B cell (primary cell): ENCODE data around the gene C2CD3. TPM values are rescaled to one million over a fixed set of nuclear protein-coding genes. Genes with fewer than 3 reads are reported as not detected.

Experiments
- ATAC-seq: fragments of 200-7000 bp; cut with Tn5 transposase; one replicate; pipeline ENCODE4 v1.10.0; 2021; ENCODE audit warnings: low read depth, mild to moderate bottlenecking, moderate number of reproducible peaks, moderate library complexity
- CTCF ChIA-PET: fragments of 350-600 bp; sonication (Branson Sonifier 250); formaldehyde crosslinking; loops from one replicate; lab custom pipeline; 2021; ENCODE audit warnings: antibody characterized with exemption, inconsistent platforms; lab: Charles Lee
- POLR2A ChIA-PET: fragments of 350-600 bp; sonication (Branson Sonifier 250); formaldehyde crosslinking; loops from one replicate; lab custom pipeline; 2021; ENCODE audit warnings: antibody characterized with exemption; lab: Charles Lee
- DNase-seq: peaks from one replicate; pipeline ENCODE4 v3.0.0; 2013
- H2AFZ ChIP-seq: 2 replicates; pipeline ENCODE4 v1.6.1; 2012; ENCODE audit warnings: mild to moderate bottlenecking, low read depth, low read length; ENCODE audit not compliant: insufficient read depth, poor library complexity, severe bottlenecking
- H3K27ac ChIP-seq, 2 donors: 1 replicate in 1 of 2; 2 replicates in 1 of 2; pipeline ENCODE4 v1.5.1; 2012 to 2013; ENCODE audit warnings: low read length in 2 of 2, mild to moderate bottlenecking in 2 of 2, moderate library complexity in 1 of 2
- H3K27me3 ChIP-seq, 4 experiments: fragments of 200-600 bp in 1 of 4; sonication (generic) in 1 of 4; replicated peaks in 1 of 4; 1 replicate in 2 of 4; 2 replicates in 2 of 4; pipeline versions ENCODE4 v1.6.1 to v1.7.0; 2013 to 2016; ENCODE audit warnings: low read length in 3 of 4, mild to moderate bottlenecking in 2 of 4, mixed read lengths in 1 of 4, moderate library complexity in 1 of 4; ENCODE audit not compliant: insufficient read depth in 4 of 4, control insufficient read depth in 3 of 4; ENCODE audit errors: control extremely low read depth in 1 of 4
- H3K36me3 ChIP-seq, 2 experiments: replicated peaks in 1 of 2; 1 replicate in 1 of 2; 2 replicates in 1 of 2; pipeline versions ENCODE4 v1.6.1 to v1.7.1; 2013; ENCODE audit warnings: low read length in 1 of 2; ENCODE audit not compliant: insufficient read depth in 2 of 2, control insufficient read depth in 1 of 2; ENCODE audit errors: control extremely low read depth in 1 of 2, extremely low read depth in 1 of 2
- H3K4me1 ChIP-seq, 2 donors: fragments of 200-600 bp in 1 of 2; sonication (generic) in 1 of 2; 1 replicate in 1 of 2; 2 replicates in 1 of 2; pipeline versions ENCODE4 v1.5.1 to v1.6.1; 2013 to 2017; ENCODE audit warnings: low read length in 2 of 2; ENCODE audit not compliant: control insufficient read depth in 2 of 2, insufficient read depth in 2 of 2
- H3K4me2 ChIP-seq: replicated peaks from 2 replicates; pipeline ENCODE3; 2012; ENCODE audit warnings: mild to moderate bottlenecking, low read depth, low read length; ENCODE audit not compliant: poor library complexity, severe bottlenecking
- H3K4me3 ChIP-seq, 5 experiments: fragments of 200-600 bp in 1 of 5; sonication (generic) in 1 of 5; 1 replicate in 3 of 5; 2 replicates in 2 of 5; pipeline versions ENCODE4 v1.5.1 to v1.7.0; 2011 to 2016; ENCODE audit warnings: low read length in 4 of 5, mild to moderate bottlenecking in 4 of 5, low read depth in 2 of 5, control low read depth in 1 of 5, moderate library complexity in 1 of 5; ENCODE audit not compliant: insufficient read depth in 1 of 5; ENCODE audit errors: control extremely low read depth in 1 of 5, extremely low read depth in 1 of 5
- H3K79me2 ChIP-seq: fragments of 200-600 bp; sonication (generic); one replicate; pipeline ENCODE4 v1.6.0; 2016; ENCODE audit warnings: low read length; ENCODE audit not compliant: control insufficient read depth, insufficient read depth
- H3K9ac ChIP-seq: fragments of 200-600 bp; sonication (generic); 2 replicates; pipeline ENCODE4 v1.6.1; 2017; ENCODE audit warnings: mild to moderate bottlenecking, low read length, moderate library complexity
- H3K9me3 ChIP-seq, 3 donors: one replicate each; pipeline versions ENCODE4 v1.6.1 to v1.7.1; 2013; ENCODE audit warnings: low read length in 2 of 3; ENCODE audit not compliant: control insufficient read depth in 2 of 3, insufficient read depth in 1 of 3; ENCODE audit errors: control extremely low read depth in 1 of 3
- H4K20me1 ChIP-seq: 2 replicates; pipeline ENCODE4 v1.6.0; 2012; ENCODE audit warnings: mild to moderate bottlenecking, low read length; ENCODE audit not compliant: insufficient read depth, control insufficient read depth, poor library complexity, severe bottlenecking
- H3K27ac Mint-ChIP-seq: one replicate; pipeline ENCODE4 v1.8.0; 2021; ENCODE audit warnings: mixed read lengths
- H3K27me3 Mint-ChIP-seq: one replicate; pipeline ENCODE4 v1.8.0; 2021; ENCODE audit warnings: mixed read lengths
- H3K4me1 Mint-ChIP-seq: one replicate; pipeline ENCODE4 v1.8.0; 2021; ENCODE audit warnings: mixed read lengths
- H3K4me3 Mint-ChIP-seq: one replicate; pipeline ENCODE4 v1.8.0; 2021; ENCODE audit warnings: mixed read lengths
- H3K9me3 Mint-ChIP-seq: one replicate; pipeline ENCODE4 v1.8.0; 2022; ENCODE audit warnings: mixed read lengths; ENCODE audit not compliant: insufficient read depth
- EZH2 ChIP-seq: IDR thresholded peaks from 2 replicates; pipeline ENCODE4 v1.6.1; 2012; ENCODE audit warnings: borderline replicate concordance, low read depth, mild to moderate bottlenecking, moderate library complexity, low read length; ENCODE audit not compliant: insufficient read depth, poor library complexity, severe bottlenecking
- WGBS: methylation state at CpG from one replicate; pipeline ENCODE4 v1.1.5; 2013; ENCODE audit warnings: missing lambda C conversion rate; ENCODE audit not compliant: insufficient coverage; 5-methylcytosine and 5-hydroxymethylcytosine counted together
- intact Hi-C: fragments of 100-400 bp; cut with micrococcal nuclease; formaldehyde crosslinking; loops from one replicate; pipeline ENCODE4 v1.10.0; 2022
- polyA plus RNA-seq: library from polyadenylated mRNA; depleted of rRNA; stranded (reverse); fragments of >200 nt; gene quantifications from 2 replicates; pipeline ENCODE4 v1.2.3, GENCODE V29; 2012
- total RNA-seq, 2 donors: library from RNA; stranded (reverse); fragments of 120-200 nt in 1 of 2; gene quantifications; 1 replicate in 1 of 2; 2 replicates in 1 of 2; pipeline versions ENCODE4 v1.2.3 to v1.2.4, GENCODE V29; 2013 to 2022
- TF ChIP-seq, protein P1 (sequence below): fragments of 200-600 bp; IDR thresholded peaks from one replicate; pipeline ENCODE4 v1.8.0; 2022; ENCODE audit warnings: antibody characterized with exemption, mild to moderate bottlenecking

C2CD3 gene
- total and polyA plus RNA-seq, 2 donors (not counting 1 experiment from before 2014, with no cell fraction given), result 19.8 to 69.0 TPM

DNA sequence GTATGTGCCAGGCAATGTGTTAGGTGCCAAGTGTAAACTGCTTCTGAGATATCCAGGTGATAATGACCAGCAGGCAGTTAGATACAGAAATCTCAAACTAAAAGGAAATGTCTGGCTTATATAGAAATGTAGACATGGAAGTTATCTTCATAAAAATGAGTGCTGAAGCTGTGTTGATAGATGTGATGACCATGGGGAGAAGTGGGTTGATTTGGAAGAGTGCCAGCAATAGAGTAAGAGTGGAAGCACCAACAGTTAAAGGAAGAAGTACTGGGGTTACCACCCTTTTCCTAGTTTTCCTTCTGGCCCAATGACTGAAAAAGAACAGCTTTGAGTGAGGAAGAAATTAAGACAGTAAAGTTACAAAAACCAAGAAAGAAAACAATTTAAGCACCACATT, 68.5 kb downstream of the C2CD3 start:
- no peak overlapping the region for H3K4me2 ChIP-seq
- H3K9me3 Mint-ChIP-seq, result no peaks in the 10 kb centered on the region
- TF ChIP-seq EZH2, result no peak
- TF ChIP-seq, protein P1, sequence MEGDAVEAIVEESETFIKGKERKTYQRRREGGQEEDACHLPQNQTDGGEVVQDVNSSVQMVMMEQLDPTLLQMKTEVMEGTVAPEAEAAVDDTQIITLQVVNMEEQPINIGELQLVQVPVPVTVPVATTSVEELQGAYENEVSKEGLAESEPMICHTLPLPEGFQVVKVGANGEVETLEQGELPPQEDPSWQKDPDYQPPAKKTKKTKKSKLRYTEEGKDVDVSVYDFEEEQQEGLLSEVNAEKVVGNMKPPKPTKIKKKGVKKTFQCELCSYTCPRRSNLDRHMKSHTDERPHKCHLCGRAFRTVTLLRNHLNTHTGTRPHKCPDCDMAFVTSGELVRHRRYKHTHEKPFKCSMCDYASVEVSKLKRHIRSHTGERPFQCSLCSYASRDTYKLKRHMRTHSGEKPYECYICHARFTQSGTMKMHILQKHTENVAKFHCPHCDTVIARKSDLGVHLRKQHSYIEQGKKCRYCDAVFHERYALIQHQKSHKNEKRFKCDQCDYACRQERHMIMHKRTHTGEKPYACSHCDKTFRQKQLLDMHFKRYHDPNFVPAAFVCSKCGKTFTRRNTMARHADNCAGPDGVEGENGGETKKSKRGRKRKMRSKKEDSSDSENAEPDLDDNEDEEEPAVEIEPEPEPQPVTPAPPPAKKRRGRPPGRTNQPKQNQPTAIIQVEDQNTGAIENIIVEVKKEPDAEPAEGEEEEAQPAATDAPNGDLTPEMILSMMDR, result no peak
- H3K27ac Mint-ChIP-seq, result no peak overlapping the region
- intact Hi-C loops, result no loop called here
- H3K4me1 Mint-ChIP-seq, result peaks cover 7% of the 10 kb centered on the region
- H3K4me3 ChIP-seq, result no peak overlapping the region
- peaks cover 13 to 62% of the 10 kb centered on the region in 2 experiments for H3K36me3 ChIP-seq
- no peak overlapping the region for H3K4me3 Mint-ChIP-seq
- DNase-seq (no peak), ATAC-seq (no peak)
- no peaks in the 10 kb centered on the region for H3K9me3 ChIP-seq
- POLR2A ChIA-PET, result no interaction called here
- H2AFZ ChIP-seq, result no peak overlapping the region
- no peak overlapping the region for H3K9ac ChIP-seq
- H3K4me1 ChIP-seq, result peaks cover 0 to 3% of the 10 kb centered on the region in 2 donors
- H4K20me1 ChIP-seq, result no peaks in the 10 kb centered on the region
- H3K27me3 ChIP-seq, result no peaks in the 10 kb centered on the region
- no peaks in the 10 kb centered on the region for H3K27me3 Mint-ChIP-seq
- H3K27ac ChIP-seq, result no peak overlapping the region
- H3K79me2 ChIP-seq, result no peaks in the 10 kb centered on the region
- CTCF ChIA-PET, result interaction anchor here (0.6 kb wide), 1 partner anchor 438 kb away, joined by 3 read pairs; no protein-coding TSS in a partner anchor

DNA sequence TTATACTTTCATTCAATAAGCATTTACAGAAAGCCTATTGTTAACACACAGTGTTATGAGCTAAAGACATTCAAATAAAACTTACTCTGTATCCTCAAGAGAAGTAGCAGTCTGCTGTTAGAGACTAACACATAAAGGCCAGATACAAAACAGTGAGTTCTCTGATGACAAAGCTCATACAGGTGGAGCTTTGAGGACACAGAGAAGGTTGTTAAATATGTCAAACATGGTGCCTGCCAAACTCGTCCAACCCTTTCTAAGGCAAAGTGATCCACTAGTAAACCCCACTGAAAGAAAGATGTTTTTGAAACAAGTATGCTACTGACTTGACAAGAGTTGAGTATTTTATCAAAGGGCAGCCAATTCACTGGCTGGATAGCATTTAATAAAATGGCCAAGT, 70.1 kb downstream of the C2CD3 start:
- Histone ChIP-seq H2AFZ (no peak overlapping the region), H3K9ac (no peak overlapping the region), H4K20me1 (no peaks in the 10 kb centered on the region), H3K27me3 (no peaks in the 10 kb centered on the region), H3K79me2 (no peaks in the 10 kb centered on the region), H3K4me3 (no peak overlapping the region), H3K9me3 (no peaks in the 10 kb centered on the region), H3K36me3 (peaks cover 15 to 57% of the 10 kb centered on the region in 2 experiments), H3K27ac (no peak overlapping the region), H3K4me1 (peaks cover 0 to 3% of the 10 kb centered on the region in 2 donors), H3K4me2 (no peak overlapping the region)
- no peaks in the 10 kb centered on the region for H3K27me3 Mint-ChIP-seq
- ATAC-seq (no peak), DNase-seq (no peak)
- ChIA-PET POLR2A (no interaction called here), CTCF (no interaction called here)
- H3K27ac Mint-ChIP-seq, result no peak overlapping the region
- WGBS, result no CpG with 5 or more reads among the region's 1 CpG
- no peak overlapping the region for H3K4me3 Mint-ChIP-seq
- TF ChIP-seq, protein P1, result no peak
- no peak for TF ChIP-seq EZH2
- peaks cover 7% of the 10 kb centered on the region for H3K4me1 Mint-ChIP-seq
- H3K9me3 Mint-ChIP-seq, result no peaks in the 10 kb centered on the region
- intact Hi-C loops, result no loop called here
